Endothelial cell of umbilical vein (primary cell): ENCODE measurements around the gene PLD1. TPM values are rescaled to one million over a fixed set of nuclear protein-coding genes. Genes with fewer than 3 reads are reported as not detected.

Experiments used
- BruUV-seq: library from RNA; stranded (reverse); fragments of 400-500 nt; replicated peaks from 2 replicates; lab custom pipeline; 2021; lab: Mats Ljungman, UMichigan
- CTCF ChIA-PET: fragments of 300-600, 350-600 bp; sonication (Branson Sonifier 250); formaldehyde crosslinking; loops from one replicate; lab custom pipeline; 2021; ENCODE audit warnings: antibody characterized with exemption, inconsistent platforms; lab: Charles Lee
- POLR2A ChIA-PET: fragments of 300-600, 350-600 bp; sonication (Branson Sonifier 250); formaldehyde crosslinking; loops from one replicate; lab custom pipeline; 2021; ENCODE audit warnings: antibody characterized with exemption, inconsistent platforms; lab: Charles Lee
- DNase-seq: peaks from one replicate; pipeline ENCODE4 v3.0.0-alpha.2; 2011; ENCODE audit warnings: low read depth, low spot score
- FAIRE-seq: peaks from 2 replicates; lab custom pipeline; 2011; peaks lifted over from hg19 to GRCh38; lab: Jason Lieb, UNC
- H2AFZ ChIP-seq: 2 replicates; pipeline ENCODE4 v1.6.0; 2012; ENCODE audit warnings: low read depth, low read length, control low read depth, inconsistent platforms
- H3K27ac ChIP-seq: 2 replicates; pipeline ENCODE4 v1.5.1; 2011; ENCODE audit warnings: low read depth, mild to moderate bottlenecking, control low read depth, low read length, moderate library complexity; ENCODE audit not compliant: insufficient read depth
- H3K27me3 ChIP-seq, 2 experiments: 2 replicates each; pipeline versions ENCODE4 v1.6.0 to v1.6.1; 2011; ENCODE audit warnings: low read length in 2 of 2, mixed read lengths in 1 of 2; ENCODE audit not compliant: control insufficient read depth in 2 of 2, insufficient read depth in 2 of 2
- H3K36me3 ChIP-seq, 2 experiments: 2 replicates in 1 of 2; 3 replicates in 1 of 2; pipeline ENCODE4 v1.5.1; 2011; ENCODE audit warnings: low read length in 2 of 2, mild to moderate bottlenecking in 1 of 2, moderate library complexity in 1 of 2; ENCODE audit not compliant: control insufficient read depth in 2 of 2, insufficient read depth in 2 of 2; ENCODE audit errors: extremely low read depth in 1 of 2
- H3K4me1 ChIP-seq: 3 replicates; pipeline ENCODE4 v1.5.1; 2011; ENCODE audit warnings: mild to moderate bottlenecking, low read length; ENCODE audit not compliant: control insufficient read depth, insufficient read depth; ENCODE audit errors: extremely low read depth
- H3K4me2 ChIP-seq: 2 replicates; pipeline ENCODE4 v1.6.1; 2011; ENCODE audit warnings: low read length, control low read depth, mixed read lengths; ENCODE audit not compliant: insufficient read depth
- H3K4me3 ChIP-seq, 3 experiments: fragments of 200-600 bp in 1 of 3; sonication (generic), shearing (Covaris generic) in 1 of 3; replicated peaks in 1 of 3; 2 replicates each; pipeline ENCODE4 v1.5.1; 2011 to 2016; ENCODE audit warnings: control low read depth in 3 of 3, low read length in 3 of 3, mild to moderate bottlenecking in 2 of 3, inconsistent platforms in 1 of 3, low read depth in 1 of 3, moderate library complexity in 1 of 3; ENCODE audit not compliant: insufficient read depth in 1 of 3
- H3K79me2 ChIP-seq: 2 replicates; pipeline ENCODE4 v1.6.0; 2012; ENCODE audit warnings: low read length, inconsistent platforms; ENCODE audit not compliant: control insufficient read depth, insufficient read depth
- H3K9ac ChIP-seq: replicated peaks from 2 replicates; pipeline ENCODE3; 2011; ENCODE audit warnings: low read length, control low read depth; ENCODE audit not compliant: insufficient read depth; ENCODE audit errors: extremely low read depth
- H3K9me1 ChIP-seq: replicated peaks from 3 replicates; pipeline ENCODE4 v1.6.0; 2011; ENCODE audit warnings: mild to moderate bottlenecking, low read length; ENCODE audit not compliant: control insufficient read depth, insufficient read depth; ENCODE audit errors: extremely low read depth
- H3K9me3 ChIP-seq: replicated peaks from 2 replicates; pipeline ENCODE4 v1.5.1; 2012; ENCODE audit warnings: low read length, inconsistent platforms; ENCODE audit not compliant: control insufficient read depth, insufficient read depth
- H4K20me1 ChIP-seq: replicated peaks from 2 replicates; pipeline ENCODE3; 2011; ENCODE audit warnings: mild to moderate bottlenecking, low read length; ENCODE audit not compliant: control insufficient read depth, insufficient read depth; ENCODE audit errors: extremely low read depth
- CTCF ChIP-seq, 2 donors: IDR thresholded peaks; 1 replicate in 1 of 2; 2 replicates in 1 of 2; pipeline ENCODE4 v1.5.1; 2011; ENCODE audit warnings: low read length in 2 of 2, mild to moderate bottlenecking in 2 of 2, moderate library complexity in 2 of 2, control low read depth in 1 of 2, inconsistent platforms in 1 of 2, low read depth in 1 of 2; ENCODE audit not compliant: insufficient read depth in 1 of 2; ENCODE audit errors: extremely low read depth in 1 of 2
- EZH2 ChIP-seq: IDR thresholded peaks from 2 replicates; pipeline ENCODE4 v1.6.1; 2012; ENCODE audit warnings: borderline replicate concordance, low read depth, mild to moderate bottlenecking, moderate library complexity, low read length, inconsistent platforms; ENCODE audit not compliant: severe bottlenecking
- FOS ChIP-seq: IDR thresholded peaks from 2 replicates; pipeline ENCODE4 v1.6.1; 2011; ENCODE audit warnings: mild to moderate bottlenecking, low read length, moderate library complexity, borderline replicate concordance; ENCODE audit not compliant: insufficient read depth
- GATA2 ChIP-seq: IDR thresholded peaks from 2 replicates; pipeline ENCODE4 v1.7.0; 2011; ENCODE audit warnings: low read depth, mild to moderate bottlenecking, moderate library complexity, mixed read lengths, low read length; ENCODE audit not compliant: insufficient read length, insufficient read depth
- JUN ChIP-seq: IDR thresholded peaks from 2 replicates; pipeline ENCODE4 v1.6.1; 2011; ENCODE audit warnings: borderline replicate concordance, low read depth; ENCODE audit not compliant: insufficient read length, insufficient read depth
- MYC ChIP-seq: IDR thresholded peaks from one replicate; pipeline ENCODE4 v1.6.1; 2011; ENCODE audit warnings: mild to moderate bottlenecking, low read depth, low read length
- POLR2A ChIP-seq: IDR thresholded peaks from 2 replicates; pipeline ENCODE4 v1.6.1; 2012; ENCODE audit warnings: low read depth, mild to moderate bottlenecking, control low read depth, low read length
- POLR2AphosphoS5 ChIP-seq: IDR thresholded peaks from 2 replicates; pipeline ENCODE4 v1.6.1; 2012; ENCODE audit warnings: low read depth, mild to moderate bottlenecking, control low read depth, low read length, moderate library complexity; ENCODE audit not compliant: insufficient read depth
- dilution Hi-C: fragments of 300-500 bp; cut with MboI; formaldehyde crosslinking; loops from one replicate; pipeline ENCODE4 v1.15.0; 2019; ENCODE audit warnings: low sequenced_read_pairs; ENCODE audit not compliant: extremely low pct_ligation_motif_present
- intact Hi-C: fragments of 100-400 bp; cut with micrococcal nuclease; formaldehyde crosslinking; loops from one replicate; pipeline ENCODE4 v1.10.0; 2022
- polyA plus RNA-seq, 4 experiments: library from polyadenylated mRNA; depleted of rRNA in 3 of 4; stranded (reverse) in 3 of 4; unstranded in 1 of 4; fragments of >200 nt; gene quantifications; 2 replicates each; pipeline versions ENCODE4 v1.2.1 to v1.2.3, GENCODE V29; 2011 to 2012; ENCODE audit warnings: missing spikeins in 1 of 4
- total RNA-seq: library from RNA; stranded (reverse); gene quantifications from 2 replicates; pipeline ENCODE4 v1.2.3, GENCODE V29; 2021
- TF ChIP-seq, protein P1 (sequence below): IDR thresholded peaks from 2 replicates; pipeline ENCODE4 v1.6.1; 2011; ENCODE audit not compliant: insufficient read depth, insufficient read length

The PLD1 gene
- total and polyA plus RNA-seq, 2 donors (not counting 3 experiments of a cell fraction or from before 2014, with no cell fraction given), result 42.0 to 108 TPM

GRCh38 chr3:171680726-171681411 is 129.4 kb downstream of the PLD1 start:
- Histone ChIP-seq H3K9ac (no peak overlapping the region), H3K79me2 (no peaks in the 10 kb centered on the region), H3K4me2 (no peak overlapping the region), H3K27ac (no peak overlapping the region), H3K9me3 (no peaks in the 10 kb centered on the region), H3K4me1 (no peaks in the 10 kb centered on the region), H3K36me3 (peaks cover 6 to 12% of the 10 kb centered on the region in 2 experiments), H3K9me1 (no peaks in the 10 kb centered on the region), H3K4me3 (no peak overlapping the region), H4K20me1 (no peaks in the 10 kb centered on the region), H3K27me3 (no peaks in the 10 kb centered on the region), H2AFZ (no peak overlapping the region)
- FAIRE-seq (no peak), DNase-seq (no peak)
- ChIA-PET POLR2A (no interaction called here), CTCF (interaction anchor here (1.0 to 1.7 kb wide), 2 partner anchors 8 to 91 kb away, joined by 3 to 11 read pairs; no protein-coding TSS in a partner anchor)
- TF ChIP-seq POLR2AphosphoS5, result no peak
- no peak for TF ChIP-seq POLR2A
- TF ChIP-seq CTCF (IDR thresholded peaks at IDR 0.05; ENCODE audit: extremely low read depth in 1 of 2, insufficient read depth in 1 of 2, low read depth in 1 of 2, low read length in 2 of 2), result no peak
- no peak for TF ChIP-seq MYC
- TF ChIP-seq EZH2, result no peak
- no peak for TF ChIP-seq FOS
- no peak for TF ChIP-seq JUN
- TF ChIP-seq, protein P1, sequence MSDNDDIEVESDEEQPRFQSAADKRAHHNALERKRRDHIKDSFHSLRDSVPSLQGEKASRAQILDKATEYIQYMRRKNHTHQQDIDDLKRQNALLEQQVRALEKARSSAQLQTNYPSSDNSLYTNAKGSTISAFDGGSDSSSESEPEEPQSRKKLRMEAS, result no peak
- TF ChIP-seq GATA2, result no peak
- intact Hi-C loops (no loop called here), dilution Hi-C loops (no loop called here)
- BruUV-seq, result no TSS peak
